Epidermal melanocyte (primary cell): ENCODE measurements around the gene UBE2Q1.
"Not testable (repeated sequence)": the region's sequence is repeated elsewhere in the genome, so short reads cannot be mapped to it uniquely, and the experiment has no call there.

ENCODE experiments used
- DNase-seq: peaks from one replicate; pipeline ENCODE4 v3.0.0; 2011; ENCODE audit warnings: low spot score; ENCODE audit not compliant: insufficient read length

UBE2Q1 gene

GRCh38 chr1:154551474-154551873, 7.0 kb downstream of the UBE2Q1 start:
- no peak for DNase-seq

DNA sequence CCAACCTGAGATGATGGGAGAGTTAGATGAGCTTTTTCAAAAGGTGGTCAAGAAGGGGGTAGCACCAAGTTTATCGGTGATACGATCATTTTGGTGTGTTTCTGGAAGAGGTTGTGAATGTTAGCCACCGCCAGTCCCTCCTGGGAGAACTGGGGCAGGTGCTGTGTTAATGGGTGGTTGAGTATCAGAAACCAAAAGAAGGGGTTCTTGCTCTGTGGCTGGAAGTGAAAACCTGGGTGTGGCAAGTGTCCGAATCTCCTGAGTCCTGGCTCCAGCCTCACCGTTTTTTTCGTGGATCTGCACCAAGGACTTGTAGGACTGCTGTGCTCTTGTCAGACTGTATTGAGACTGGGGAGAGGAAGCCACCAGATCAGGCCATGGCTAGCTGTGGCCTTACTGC, 7.8 kb downstream of the UBE2Q1 start:
- no peak for DNase-seq

DNA sequence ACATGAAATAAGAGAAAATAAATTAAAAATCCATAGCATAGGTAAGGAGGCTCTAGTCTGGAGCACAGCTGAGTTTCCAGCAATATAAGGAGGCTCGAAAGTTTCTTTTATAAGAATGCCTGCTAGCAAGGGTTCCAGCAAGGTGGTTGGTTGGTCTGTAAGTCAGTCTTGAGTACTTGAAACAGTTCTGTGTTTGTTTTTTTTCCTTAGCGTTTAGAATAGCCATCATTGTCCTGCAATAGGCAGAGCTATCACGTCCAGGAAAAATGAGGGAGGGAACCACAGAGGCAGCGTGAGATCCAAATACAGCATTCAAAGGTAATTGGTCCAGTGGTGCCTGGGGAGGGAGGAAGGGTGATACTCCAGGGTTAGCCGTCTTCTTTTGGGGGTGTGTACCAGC, 8.4 kb downstream of the UBE2Q1 start:
- no peak for DNase-seq

- no peak for DNase-seq
These were observed 9.2 kb downstream of the UBE2Q1 start for GRCh38 chr1:154549202-154549770.

GRCh38 chr1:154548028-154548427, 10.4 kb downstream of the UBE2Q1 start:
- no peak for DNase-seq

GRCh38 chr1:154547105-154547732, 11.2 kb downstream of the UBE2Q1 start:
- no peak for DNase-seq

GRCh38 chr1:154546264-154547063, 12.0 kb downstream of the UBE2Q1 start:
- DNase-seq = peak; percentile 73

- DNase-seq = no peak
These were observed 17.2 kb downstream of the UBE2Q1 start for GRCh38 chr1:154541231-154541630.

DNA sequence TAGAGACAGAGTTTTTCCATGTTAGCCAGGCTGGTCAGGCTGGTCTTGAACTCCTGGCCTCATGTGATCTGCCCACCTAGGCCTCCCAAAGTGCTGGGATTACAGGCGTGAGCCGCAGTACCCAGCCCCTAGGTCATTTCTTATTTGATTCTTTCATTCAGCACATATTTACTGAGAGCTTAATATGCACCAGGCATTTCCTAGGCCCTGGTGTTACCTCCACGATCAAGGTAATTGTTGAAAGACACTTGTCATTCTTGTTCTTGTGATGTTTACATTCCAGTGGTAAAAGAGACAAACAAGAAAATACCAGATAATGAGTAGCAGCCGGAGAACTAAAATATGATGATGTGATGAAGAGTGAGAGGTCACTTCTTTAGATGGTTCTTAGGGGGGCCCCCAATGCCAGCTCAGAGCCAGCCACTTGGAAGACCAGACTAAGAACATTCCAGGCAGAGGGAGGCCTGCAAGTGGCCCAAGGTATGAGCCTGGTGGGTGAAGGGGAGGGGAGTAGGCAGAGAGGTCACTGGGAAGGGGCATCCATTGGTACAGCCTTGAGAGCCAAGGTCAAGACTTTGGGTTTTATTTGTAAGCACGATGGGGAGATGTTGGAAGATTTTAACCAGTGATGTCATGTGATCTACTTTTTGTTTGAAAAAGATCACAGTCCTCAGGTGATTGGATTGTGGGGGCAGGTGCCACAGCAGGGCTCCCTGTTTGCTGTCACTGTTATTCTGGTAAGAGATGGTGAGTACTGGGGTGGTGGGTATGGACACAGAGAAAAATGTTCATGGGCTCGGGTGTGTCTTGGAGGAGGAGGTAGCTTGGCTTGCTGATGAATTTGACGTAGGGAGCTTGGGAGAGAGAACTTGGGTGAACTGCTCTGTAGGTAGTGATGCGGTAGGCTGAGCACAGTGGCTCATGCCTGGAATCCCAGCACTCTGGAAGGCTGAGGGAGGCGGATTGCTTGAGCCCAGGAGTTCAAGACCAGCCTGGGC, 18.7 kb downstream of the UBE2Q1 start:
- no peak for DNase-seq

DNA sequence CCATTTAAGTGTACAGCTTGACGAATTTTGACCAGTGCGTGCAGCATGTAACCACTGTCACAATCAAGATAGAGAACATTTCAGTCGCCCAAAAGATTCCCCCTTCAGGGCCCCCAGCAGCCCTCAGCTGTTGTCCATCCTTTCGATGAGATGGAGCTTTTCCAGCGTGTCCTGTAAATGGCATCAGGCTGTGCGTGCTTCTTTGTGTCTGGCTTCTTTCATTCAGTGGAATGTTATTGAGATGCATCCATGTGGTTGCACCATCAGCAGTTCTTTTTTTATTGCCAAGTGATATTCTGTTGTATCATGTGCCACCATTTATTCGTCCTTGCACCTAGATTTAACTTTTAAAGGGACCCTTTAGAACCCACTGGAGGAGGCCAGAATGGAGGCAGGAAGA, 21.9 kb downstream of the UBE2Q1 start:
- peak; percentile 70 for DNase-seq

DNA sequence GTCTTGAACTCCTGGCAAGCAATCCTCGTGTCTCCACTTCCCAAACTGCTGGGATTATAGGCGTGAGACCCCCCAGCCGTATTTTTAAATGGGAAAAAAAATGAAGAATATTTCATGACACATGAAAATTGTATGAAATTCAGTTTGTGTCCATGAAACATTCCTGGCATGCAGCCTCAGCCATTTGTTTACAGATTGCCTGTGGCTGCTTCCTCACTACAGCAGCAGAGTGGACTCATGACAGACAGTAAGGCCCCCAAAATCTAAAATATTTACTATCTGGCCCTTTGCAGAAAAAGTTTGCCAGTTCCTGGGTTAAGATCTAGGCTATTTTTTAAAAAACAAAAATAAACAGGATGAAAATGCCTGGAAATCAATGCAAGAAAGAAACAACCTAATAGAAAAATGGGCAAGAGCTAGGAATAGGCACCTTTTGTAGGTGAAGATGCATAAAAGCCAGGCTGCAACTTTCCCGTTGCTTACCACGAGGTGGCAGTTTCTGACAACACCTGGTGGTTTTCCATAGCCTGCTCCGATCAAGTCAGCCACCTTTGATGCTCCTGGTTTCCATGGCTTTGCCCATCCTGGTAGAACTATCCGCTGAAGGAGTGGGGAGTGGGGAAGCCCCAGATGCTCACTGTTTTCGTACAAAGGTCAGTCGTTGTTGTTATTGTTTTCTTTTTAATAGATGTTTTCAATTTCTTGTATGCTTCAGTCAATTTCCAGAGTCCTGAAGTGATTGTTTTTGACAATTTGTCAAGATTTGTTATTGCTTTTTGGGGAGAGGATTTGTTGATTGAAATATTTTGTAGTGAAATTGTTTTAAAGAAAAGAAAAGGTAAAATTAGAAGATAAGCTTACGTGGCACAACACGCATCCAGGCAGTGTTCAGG, 24.3 kb downstream of the UBE2Q1 start:
- DNase-seq = no peak

DNA sequence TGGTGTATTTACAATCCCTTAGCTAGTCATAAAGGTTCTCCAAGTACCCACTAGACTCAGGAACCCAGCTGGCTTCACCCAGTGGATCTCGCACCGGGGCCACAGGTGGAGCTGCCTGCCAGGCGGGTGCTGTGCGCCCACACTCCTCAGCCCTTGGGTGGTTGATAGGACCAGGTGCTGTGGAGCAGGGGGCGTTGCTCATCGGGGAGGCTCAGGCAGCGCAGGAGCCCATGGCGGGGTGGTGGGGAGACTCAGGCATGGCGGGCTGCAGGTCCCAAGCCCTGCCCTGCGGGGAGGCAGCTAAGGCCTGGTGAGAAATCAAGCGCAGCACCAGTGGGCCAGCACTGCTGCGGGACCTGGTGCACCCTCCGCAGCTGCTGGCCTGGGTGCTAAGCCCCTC, 26.5 kb downstream of the UBE2Q1 start:
- not testable (repeated sequence) for DNase-seq

DNA sequence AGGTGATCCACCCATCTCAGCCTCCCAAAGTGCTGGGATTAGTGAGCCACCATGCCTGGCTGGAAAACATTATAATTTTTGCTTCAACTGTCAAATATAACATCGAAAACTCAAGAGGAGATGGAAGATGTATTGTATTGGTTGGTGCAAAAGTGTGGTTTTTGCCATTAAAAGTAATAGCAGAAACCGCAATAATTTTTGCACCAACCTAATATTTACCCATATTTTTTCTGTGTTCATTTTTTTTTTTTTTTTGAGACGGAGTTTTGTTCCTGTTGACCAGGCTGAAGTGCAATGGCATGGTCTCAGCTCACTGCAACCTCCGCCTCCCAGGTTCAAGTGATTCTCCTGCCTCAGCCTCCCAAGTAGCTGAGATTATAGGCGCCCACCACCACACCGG, 29.2 kb downstream of the UBE2Q1 start:
- no peak for DNase-seq

DNA sequence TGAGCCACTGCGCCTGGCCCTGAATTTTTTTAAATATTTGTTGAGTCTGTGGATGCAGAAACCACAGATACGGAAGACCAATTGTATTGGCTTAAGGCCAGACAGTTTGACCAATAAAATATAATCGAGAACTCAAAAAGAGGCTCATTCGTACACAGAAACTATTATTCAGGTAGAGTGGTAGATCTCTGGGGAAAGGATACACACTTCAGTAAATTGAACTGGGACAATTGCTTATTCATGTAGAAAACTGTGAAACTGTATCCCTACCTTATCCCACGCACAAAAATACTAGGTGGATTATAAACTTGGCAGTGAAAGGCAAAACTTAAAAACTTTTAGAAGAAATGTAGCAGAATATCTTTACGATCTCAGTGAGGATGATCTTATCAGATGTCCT, 31.3 kb downstream of the UBE2Q1 start:
- no peak for DNase-seq

GRCh38 chr1:154524881-154525280, 33.6 kb downstream of the UBE2Q1 start:
- no peak for DNase-seq

GRCh38 chr1:154521695-154522094, 36.8 kb downstream of the UBE2Q1 start:
- no peak for DNase-seq

DNA sequence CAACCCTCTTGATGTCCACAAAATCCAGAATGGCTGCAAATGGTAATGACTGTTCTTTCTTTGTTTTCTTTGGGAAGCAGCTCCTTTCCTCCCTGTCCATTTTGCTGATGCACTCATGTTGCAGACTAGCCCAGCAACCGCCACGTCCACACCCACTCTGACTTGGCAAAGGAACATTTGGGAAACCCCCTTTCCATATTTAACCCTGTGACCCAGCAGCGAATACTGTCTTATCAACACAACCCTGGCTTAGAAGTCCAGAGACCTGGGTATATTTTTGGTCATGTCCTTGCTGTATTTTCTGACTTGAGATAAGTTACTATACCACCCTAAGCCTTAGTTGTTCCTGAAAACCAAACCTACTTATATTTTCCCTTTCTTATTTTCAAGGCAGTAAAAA, 38.1 kb downstream of the UBE2Q1 start:
- DNase-seq = no peak

- no peak for DNase-seq
These were observed 38.9 kb downstream of the UBE2Q1 start for GRCh38 chr1:154519591-154519991.

- DNase-seq = no peak
These were observed 40.8 kb downstream of the UBE2Q1 start for GRCh38 chr1:154517661-154518060.

GRCh38 chr1:154514066-154514553, 44.4 kb downstream of the UBE2Q1 start:
- DNase-seq = no peak
